BLaER1 treated with 17β-estradiol and CSF1 and Interleukin-3, amounts not matched to agents 10 nM and 100 nM (cell line): Measurements from ENCODE around the gene TGFBR2.

Source experiments
- H3K27ac ChIP-seq, 11 experiments: shearing (Covaris generic); formaldehyde crosslinking; 2 replicates each; pipeline ENCODE4 v1.8.1; 2022
- H3K27me3 ChIP-seq, 11 experiments: shearing (Covaris generic); formaldehyde crosslinking; 2 replicates each; pipeline ENCODE4 v1.8.1; 2022
- H3K36me3 ChIP-seq, 11 experiments: shearing (Covaris generic); formaldehyde crosslinking; 2 replicates each; pipeline ENCODE4 v1.8.1; 2022
- H3K4me1 ChIP-seq, 10 experiments: shearing (Covaris generic); formaldehyde crosslinking; 2 replicates each; pipeline ENCODE4 v1.8.1; 2022
- H3K4me2 ChIP-seq, 11 experiments: shearing (Covaris generic); formaldehyde crosslinking; 2 replicates each; pipeline ENCODE4 v1.8.1; 2022
- H3K4me3 ChIP-seq, 10 experiments: shearing (Covaris generic); formaldehyde crosslinking; 2 replicates each; pipeline ENCODE4 v1.8.1; 2022
- H3K9ac ChIP-seq, 11 experiments: shearing (Covaris generic); formaldehyde crosslinking; 2 replicates each; pipeline ENCODE4 v1.8.1; 2022
- H3K9me3 ChIP-seq, 11 experiments: shearing (Covaris generic); formaldehyde crosslinking; replicated peaks in 1 of 11; 2 replicates each; pipeline ENCODE4 v1.8.1; 2022
- H4K20me1 ChIP-seq, 11 experiments: shearing (Covaris generic); formaldehyde crosslinking; 2 replicates each; pipeline ENCODE4 v1.8.1; 2022
- Cebpa-rat ChIP-seq, 11 experiments: shearing (Covaris generic); IDR thresholded peaks; 2 replicates each; pipeline ENCODE4 v1.8.1; 2022

TGFBR2 gene

DNA sequence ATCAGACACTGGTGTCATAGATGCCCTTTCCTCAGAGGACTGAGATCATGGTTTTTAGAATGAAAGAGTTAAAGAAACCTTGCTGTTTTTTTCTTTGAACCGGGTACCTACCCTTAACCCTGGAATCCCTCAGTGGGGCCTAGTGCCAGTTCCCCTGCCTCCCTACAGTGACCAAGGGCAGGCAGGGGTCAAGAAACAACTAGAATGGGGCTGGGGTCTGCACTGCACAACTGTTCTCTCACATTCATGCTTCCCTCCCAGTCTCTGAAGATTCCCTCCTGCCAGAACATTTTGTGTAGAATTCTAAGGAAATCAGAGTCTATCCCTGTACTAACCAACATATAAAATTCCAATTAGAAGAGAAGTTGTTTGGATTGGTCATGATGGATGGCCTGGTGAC is 47.9 kb downstream of the TGFBR2 start:
- Histone ChIP-seq H3K4me1 (peaks cover 95 to 100% (median 99%) of the 10 kb centered on the region in 10 experiments), H3K4me3 (peak overlapping the region in 1 of 10 experiments; percentile 23; a peak in 2 of 20 replicates), H3K9me3 (peaks cover 0 to 9% (median 0%) of the 10 kb centered on the region in 11 experiments; a peak in 5 of 22 replicates), H3K27ac (peak overlapping the region in 9 of 11 experiments; percentile 65 to 94 (median 81); a peak in 17 of 22 replicates), H3K4me2 (peak overlapping the region; percentile 83 to 93 (median 90)), H3K27me3 (no peaks in the 10 kb centered on the region), H3K36me3 (peaks cover 72 to 86% (median 78%) of the 10 kb centered on the region in 11 experiments), H3K9ac (peak overlapping the region in 9 of 11 experiments; percentile 15 to 67 (median 53); a peak in 14 of 22 replicates), H4K20me1 (peaks cover 0 to 88% (median 7%) of the 10 kb centered on the region in 11 experiments; a peak in 8 of 22 replicates)
- no peak for TF ChIP-seq Cebpa-rat (IDR thresholded peaks at IDR 0.05)

DNA sequence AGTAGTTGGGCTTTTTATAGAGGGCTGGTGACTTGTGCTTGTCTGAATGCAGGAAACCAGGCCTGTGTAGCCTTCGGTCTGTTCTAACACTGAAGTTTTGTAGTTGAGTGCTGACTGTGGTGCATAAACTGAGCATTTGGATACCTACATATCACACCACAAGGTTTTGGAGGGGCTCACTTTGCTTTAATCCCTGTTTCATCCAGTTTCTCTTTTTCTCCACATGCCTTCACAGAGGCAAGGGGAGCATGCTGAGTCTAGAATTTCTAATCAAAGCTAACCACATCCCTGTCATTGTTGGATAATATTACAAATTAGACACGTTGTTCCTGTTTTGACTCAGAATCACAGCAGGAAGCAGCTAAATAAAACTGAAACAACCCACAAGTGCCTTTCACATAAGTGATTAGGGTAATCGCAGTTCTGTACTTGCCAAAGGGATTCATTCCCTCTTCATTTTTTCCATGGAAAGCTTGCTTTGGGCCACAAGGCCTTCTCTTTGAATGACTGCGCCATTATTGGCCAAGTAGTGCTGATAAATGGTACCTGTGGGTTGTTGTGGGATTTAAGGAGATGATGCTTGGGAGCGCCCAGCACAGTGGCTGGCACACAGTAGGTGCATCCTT is 48.9 kb downstream of the TGFBR2 start:
- peaks cover 0 to 92% (median 7%) of the 10 kb centered on the region in 11 experiments; a peak in 8 of 22 replicates for H4K20me1 ChIP-seq
- peak overlapping the region; percentile 83 to 93 (median 90) for H3K4me2 ChIP-seq
- H3K27me3 ChIP-seq, result no peaks in the 10 kb centered on the region
- peak overlapping the region in 8 of 10 experiments; percentile 15 to 48 (median 21); a peak in 6 of 20 replicates for H3K4me3 ChIP-seq
- TF ChIP-seq Cebpa-rat (IDR thresholded peaks at IDR 0.05), result no peak
- peak overlapping the region in 10 of 11 experiments; percentile 18 to 94 (median 80); a peak in 20 of 22 replicates for H3K27ac ChIP-seq
- peaks cover 70 to 90% (median 82%) of the 10 kb centered on the region in 11 experiments for H3K36me3 ChIP-seq
- H3K4me1 ChIP-seq, result peaks cover 97 to 100% (median 100%) of the 10 kb centered on the region in 10 experiments
- peaks cover 0 to 9% (median 0%) of the 10 kb centered on the region in 11 experiments; a peak in 5 of 22 replicates for H3K9me3 ChIP-seq
- peak overlapping the region in 10 of 11 experiments; percentile 3 to 67 (median 52); a peak in 17 of 22 replicates for H3K9ac ChIP-seq

GRCh38 chr3:30656624-30657141 is 50.3 kb downstream of the TGFBR2 start:
- Histone ChIP-seq H3K4me1 (peaks cover 100% of the 10 kb centered on the region in 10 experiments), H3K36me3 (peaks cover 70 to 90% (median 82%) of the 10 kb centered on the region in 11 experiments), H3K27ac (peak overlapping the region in 9 of 11 experiments; percentile 71 to 94 (median 81); a peak in 17 of 22 replicates)

GRCh38 chr3:30657914-30658313 is 51.5 kb downstream of the TGFBR2 start:
- Histone ChIP-seq H3K4me1 (peaks cover 99 to 100% (median 100%) of the 10 kb centered on the region in 10 experiments), H3K27ac (peak overlapping the region in 10 of 11 experiments; percentile 52 to 94 (median 81); a peak in 19 of 22 replicates), H3K9ac (peak overlapping the region in 10 of 11 experiments; percentile 19 to 75 (median 68); a peak in 16 of 22 replicates), H3K36me3 (peaks cover 65 to 90% (median 77%) of the 10 kb centered on the region in 11 experiments), H3K27me3 (no peaks in the 10 kb centered on the region), H3K9me3 (no peaks in the 10 kb centered on the region), H3K4me3 (peak overlapping the region in 3 of 10 experiments; percentile 19 to 23 (median 20); a peak in 3 of 20 replicates), H4K20me1 (peaks cover 0 to 99% (median 7%) of the 10 kb centered on the region in 11 experiments; a peak in 8 of 22 replicates), H3K4me2 (peak overlapping the region; percentile 83 to 93 (median 90))
- no peak for TF ChIP-seq Cebpa-rat (IDR thresholded peaks at IDR 0.05)

More at GRCh38 chr3:30656624-30657141, 50.3 kb downstream of the TGFBR2 start:
- peaks cover 0 to 98% (median 7%) of the 10 kb centered on the region in 11 experiments; a peak in 8 of 22 replicates for H4K20me1 ChIP-seq
- TF ChIP-seq Cebpa-rat (IDR thresholded peaks at IDR 0.05), result no peak
- H3K9me3 ChIP-seq, result no peaks in the 10 kb centered on the region
- H3K4me2 ChIP-seq, result peak overlapping the region; percentile 83 to 93 (median 90)
- no peaks in the 10 kb centered on the region for H3K27me3 ChIP-seq
- peak overlapping the region in 1 of 10 experiments; percentile 13; a peak in 2 of 20 replicates for H3K4me3 ChIP-seq
- peak overlapping the region in 3 of 11 experiments; percentile 72 to 75 (median 74); a peak in 7 of 22 replicates for H3K9ac ChIP-seq

DNA sequence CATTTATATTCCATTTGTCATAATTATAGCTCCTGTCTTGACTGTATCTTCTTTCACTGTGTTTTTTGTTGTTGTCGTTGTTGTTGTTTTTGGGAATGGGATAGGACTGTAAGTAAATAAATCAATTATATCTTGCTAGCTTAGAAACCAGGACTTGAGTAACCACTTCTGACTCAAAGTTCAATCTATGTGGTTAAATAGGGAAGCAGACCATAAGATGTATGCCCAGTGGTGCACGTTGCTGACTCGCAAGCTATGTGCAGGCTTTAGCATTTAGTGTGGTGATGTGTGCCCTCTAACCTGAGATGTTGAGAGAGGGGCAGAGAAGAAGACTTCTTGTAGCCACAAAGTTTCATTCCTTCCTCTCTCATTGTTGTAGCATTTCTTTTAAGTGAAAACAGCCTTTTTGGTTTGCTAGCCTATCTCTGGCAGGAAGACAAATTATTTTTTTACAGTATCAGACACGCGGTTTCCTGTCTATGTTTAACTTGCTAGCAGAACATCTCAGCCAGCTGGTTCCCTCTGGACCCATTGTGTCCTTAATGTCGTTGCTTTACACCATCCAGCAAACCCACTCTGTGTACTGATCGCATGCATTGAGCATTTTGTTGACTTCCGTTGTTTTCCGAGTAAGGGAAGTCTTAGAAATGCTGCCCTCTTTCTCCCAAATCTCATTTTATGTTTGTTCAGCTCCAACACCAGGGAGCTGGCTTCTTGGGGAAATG is 52.1 kb downstream of the TGFBR2 start:
- Histone ChIP-seq H3K9ac (peak overlapping the region in 10 of 11 experiments; percentile 19 to 75 (median 68); a peak in 20 of 22 replicates), H3K4me1 (peaks cover 99 to 100% (median 100%) of the 10 kb centered on the region in 10 experiments), H3K9me3 (no peaks in the 10 kb centered on the region), H3K27ac (peak overlapping the region in 10 of 11 experiments; percentile 52 to 94 (median 81); a peak in 19 of 22 replicates), H3K27me3 (no peaks in the 10 kb centered on the region), H4K20me1 (peaks cover 0 to 100% (median 7%) of the 10 kb centered on the region in 11 experiments; a peak in 8 of 22 replicates), H3K4me3 (peak overlapping the region in 9 of 10 experiments; percentile 2 to 48 (median 20); a peak in 11 of 20 replicates), H3K36me3 (peaks cover 59 to 86% (median 72%) of the 10 kb centered on the region in 11 experiments), H3K4me2 (peak overlapping the region; percentile 83 to 93 (median 90))
- no peak for TF ChIP-seq Cebpa-rat (IDR thresholded peaks at IDR 0.05)

DNA sequence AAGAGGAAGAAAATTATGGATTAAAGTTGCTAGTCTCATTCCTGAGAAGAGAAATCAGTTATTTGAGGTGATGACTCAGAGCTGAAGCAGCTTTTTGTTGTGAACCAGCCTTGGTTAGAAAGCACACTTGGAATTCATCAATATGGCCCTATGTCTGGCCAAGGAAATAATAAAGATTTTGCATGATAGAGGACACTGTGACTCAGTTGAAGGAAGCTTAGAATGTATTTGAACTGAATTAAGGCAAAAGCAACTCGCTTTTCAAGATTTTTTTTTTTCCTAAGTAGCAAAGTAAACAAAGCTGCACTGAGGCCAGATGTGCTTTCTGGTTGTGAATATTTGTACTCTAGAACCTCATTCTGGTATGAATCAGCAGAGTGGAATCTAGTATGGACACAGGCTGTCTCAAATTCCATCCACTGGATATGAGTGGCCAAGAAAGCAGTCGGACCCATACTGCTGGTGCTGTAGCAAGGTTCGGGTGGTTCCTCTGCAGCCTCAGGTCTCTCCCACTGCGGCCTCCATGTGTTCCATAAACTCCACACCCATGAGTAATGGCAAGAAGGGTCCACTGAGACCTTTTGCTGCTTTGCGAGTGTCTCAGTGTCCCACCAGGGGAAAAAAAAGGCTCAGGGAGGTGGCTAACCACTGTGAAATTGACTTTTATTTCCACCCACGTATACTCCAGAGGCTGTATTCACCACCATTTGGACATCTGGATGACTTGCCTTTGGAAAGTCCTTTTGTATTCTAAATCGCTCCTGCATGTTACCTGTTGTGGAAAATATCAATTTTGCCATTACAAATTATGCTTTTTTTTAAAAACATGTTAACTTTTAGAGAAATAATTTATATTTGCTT is 53.1 kb downstream of the TGFBR2 start:
- Histone ChIP-seq H3K4me1 (peaks cover 99 to 100% (median 100%) of the 10 kb centered on the region in 10 experiments), H3K27ac (peak overlapping the region in 10 of 11 experiments; percentile 52 to 94 (median 81); a peak in 19 of 22 replicates), H4K20me1 (peaks cover 0 to 99% (median 6%) of the 10 kb centered on the region in 11 experiments; a peak in 8 of 22 replicates), H3K9me3 (no peaks in the 10 kb centered on the region), H3K4me2 (peak overlapping the region; percentile 83 to 93 (median 90)), H3K4me3 (peak overlapping the region in 9 of 10 experiments; percentile 2 to 48 (median 14); a peak in 8 of 20 replicates), H3K27me3 (no peaks in the 10 kb centered on the region), H3K9ac (peak overlapping the region in 9 of 11 experiments; percentile 64 to 75 (median 69); a peak in 18 of 22 replicates), H3K36me3 (peaks cover 51 to 76% (median 62%) of the 10 kb centered on the region in 11 experiments)
- TF ChIP-seq Cebpa-rat (IDR thresholded peaks at IDR 0.05), result no peak

DNA sequence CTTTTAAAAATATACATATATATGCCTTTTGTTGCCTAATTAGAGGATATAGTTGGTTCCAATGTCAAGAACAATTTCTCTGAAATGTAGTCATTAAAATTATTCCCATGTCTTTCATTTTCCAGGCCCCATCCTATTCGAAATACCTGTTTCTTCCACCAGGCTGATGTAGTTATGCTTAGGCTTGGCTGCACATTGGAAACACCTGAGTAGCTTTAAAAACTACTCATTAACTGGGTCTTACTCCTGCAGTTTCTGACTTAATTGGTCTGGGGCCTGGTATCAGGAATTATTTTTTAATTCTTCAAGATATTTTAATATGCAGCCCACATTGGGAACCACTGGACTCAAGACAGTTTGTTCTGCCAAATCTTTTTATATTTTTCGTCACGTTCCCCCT is 53.7 kb downstream of the TGFBR2 start:
- peaks cover 46 to 70% (median 57%) of the 10 kb centered on the region in 11 experiments for H3K36me3 ChIP-seq
- TF ChIP-seq Cebpa-rat (IDR thresholded peaks at IDR 0.05), result no peak
- peaks cover 0 to 98% (median 0%) of the 10 kb centered on the region in 11 experiments; a peak in 8 of 22 replicates for H4K20me1 ChIP-seq
- peak overlapping the region; percentile 83 to 93 (median 90); a peak in 20 of 22 replicates for H3K4me2 ChIP-seq
- peak overlapping the region in 8 of 11 experiments; percentile 43 to 94 (median 82); a peak in 12 of 22 replicates for H3K27ac ChIP-seq
- no peak overlapping the region for H3K4me3 ChIP-seq
- no peaks in the 10 kb centered on the region for H3K9me3 ChIP-seq
- peak overlapping the region in 2 of 11 experiments; percentile 31 to 54; a peak in 3 of 22 replicates for H3K9ac ChIP-seq
- no peaks in the 10 kb centered on the region for H3K27me3 ChIP-seq
- peaks cover 99 to 100% (median 100%) of the 10 kb centered on the region in 10 experiments for H3K4me1 ChIP-seq
